ENCODE data around the gene PPP6C.
"Not testable (repeated sequence)": the region's sequence is repeated elsewhere in the genome, so short reads cannot be mapped to it uniquely, and the experiment has no call there.

The PPP6C gene

GRCh38 chr9:125189361-125190289 is at the start of gene PPP6C:
Gene PPP6C, minus strand, starts transcription at chr9:125189803. Its CDS starts 85 bp downstream, at chr9:125189718.
- DNase-seq = peak; percentile 96 to 97

GRCh38 chr9:125238915-125239446 is 49.4 kb upstream of the PPP6C start:
- no peak for DNase-seq

- DNase-seq = no peak
Observed at GRCh38 chr9:125238127-125238914, 48.7 kb upstream of the PPP6C start.

- DNase-seq = not testable (repeated sequence)
Observed at GRCh38 chr9:125236520-125237159, 47.0 kb upstream of the PPP6C start.

GRCh38 chr9:125235804-125236519 is 46.4 kb upstream of the PPP6C start:
- no peak for DNase-seq

GRCh38 chr9:125234099-125234498 is 44.5 kb upstream of the PPP6C start:
- not testable (repeated sequence) for DNase-seq

GRCh38 chr9:125233678-125234077 is 44.1 kb upstream of the PPP6C start:
- no peak for DNase-seq

- no peak for DNase-seq
Observed at GRCh38 chr9:125227761-125228160, 38.2 kb upstream of the PPP6C start.

GRCh38 chr9:125224858-125225257 is 35.3 kb upstream of the PPP6C start:
- DNase-seq = not testable (repeated sequence)

GRCh38 chr9:125218621-125219020 is 29.0 kb upstream of the PPP6C start:
- no peak for DNase-seq

GRCh38 chr9:125214186-125214585 is 24.6 kb upstream of the PPP6C start:
- DNase-seq = no peak

- no peak for DNase-seq
Observed at GRCh38 chr9:125204477-125204876, 14.9 kb upstream of the PPP6C start.

GRCh38 chr9:125202846-125203618 is 13.4 kb upstream of the PPP6C start:
- no peak for DNase-seq

- peak; percentile 86 to 88 for DNase-seq
Observed at GRCh38 chr9:125200216-125201047, 10.8 kb upstream of the PPP6C start, which contains the start of gene RABEPK. Gene RABEPK, plus strand, starts transcription at chr9:125200542. Its CDS starts 2,472 bp downstream, at chr9:125203014.

GRCh38 chr9:125195591-125195990 is 6.0 kb upstream of the PPP6C start:
- DNase-seq = not testable (repeated sequence)

- not testable (repeated sequence) for DNase-seq
Observed at GRCh38 chr9:125194466-125194865, 4.9 kb upstream of the PPP6C start.

- peak in 1 of 2 donors; percentile 3 for DNase-seq
Observed at GRCh38 chr9:125190361-125190801, 778 bp upstream of the PPP6C start.

GRCh38 chr9:125189011-125189360 is 617 bp downstream of the PPP6C start:
- DNase-seq = peak; percentile 14 to 31

- DNase-seq = no peak
Observed at GRCh38 chr9:125183561-125183960, 6.0 kb downstream of the PPP6C start.

- no peak for DNase-seq
Observed at GRCh38 chr9:125183054-125183453, 6.5 kb downstream of the PPP6C start.

Measured in activated CD4-positive, alpha-beta T cell treated with anti-CD3 and anti-CD28 coated beads for 4 hours (primary cell).